ENCODE results near the gene PRDM9. TPM values are rescaled to one million over a fixed set of nuclear protein-coding genes. Genes with fewer than 3 reads are reported as not detected.

PRDM9 gene
- polyA plus RNA-seq, 1 of the 3 experiments (the other 2 are of a cell fraction), result not detected

DNA sequence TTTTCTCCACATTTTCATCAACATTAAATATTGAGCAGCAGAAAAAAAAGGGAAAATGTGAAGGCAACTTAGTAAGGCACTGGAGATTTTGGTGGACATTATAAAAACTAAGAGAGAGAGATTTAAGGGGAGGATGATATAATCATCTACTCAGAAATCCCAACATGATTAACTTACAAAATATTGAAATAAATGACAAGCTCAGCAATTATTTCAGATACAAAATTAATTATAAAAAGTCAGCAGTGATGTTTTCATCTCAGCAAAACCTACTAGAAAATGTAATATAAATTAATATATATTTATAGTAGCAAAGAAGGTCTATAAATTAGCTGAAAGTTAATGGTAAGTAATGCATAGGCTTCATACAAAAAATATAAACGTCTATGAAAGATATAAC is 30.8 kb upstream of the PRDM9 start:
- WGBS (ENCODE audit: low lambda C conversion rate), result 2% methylated on average over 1 of the region's 1 CpG
- CTCF ChIA-PET, result no interaction called here

More for the DNA sequence above, 30.8 kb upstream of the PRDM9 start:
- TF ChIP-seq NFIC (IDR thresholded peaks at IDR 0.05; ENCODE audit: borderline replicate concordance) (no peak), YY1 (IDR thresholded peaks at IDR 0.05; ENCODE audit: low read depth) (no peak), POLR2AphosphoS5 (IDR thresholded peaks at IDR 0.05; ENCODE audit: low read depth, low read length) (no peak), RAD21 (IDR thresholded peaks at IDR 0.05; ENCODE audit: low read length) (no peak), NRF1 (IDR thresholded peaks at IDR 0.05; ENCODE audit: low read depth, low read length) (no peak)
- TF ChIP-seq, protein P1, sequence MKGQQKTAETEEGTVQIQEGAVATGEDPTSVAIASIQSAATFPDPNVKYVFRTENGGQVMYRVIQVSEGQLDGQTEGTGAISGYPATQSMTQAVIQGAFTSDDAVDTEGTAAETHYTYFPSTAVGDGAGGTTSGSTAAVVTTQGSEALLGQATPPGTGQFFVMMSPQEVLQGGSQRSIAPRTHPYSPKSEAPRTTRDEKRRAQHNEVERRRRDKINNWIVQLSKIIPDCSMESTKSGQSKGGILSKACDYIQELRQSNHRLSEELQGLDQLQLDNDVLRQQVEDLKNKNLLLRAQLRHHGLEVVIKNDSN (IDR thresholded peaks at IDR 0.05; ENCODE audit: borderline replicate concordance, low read depth), result no peak
- TF ChIP-seq, protein P2, sequence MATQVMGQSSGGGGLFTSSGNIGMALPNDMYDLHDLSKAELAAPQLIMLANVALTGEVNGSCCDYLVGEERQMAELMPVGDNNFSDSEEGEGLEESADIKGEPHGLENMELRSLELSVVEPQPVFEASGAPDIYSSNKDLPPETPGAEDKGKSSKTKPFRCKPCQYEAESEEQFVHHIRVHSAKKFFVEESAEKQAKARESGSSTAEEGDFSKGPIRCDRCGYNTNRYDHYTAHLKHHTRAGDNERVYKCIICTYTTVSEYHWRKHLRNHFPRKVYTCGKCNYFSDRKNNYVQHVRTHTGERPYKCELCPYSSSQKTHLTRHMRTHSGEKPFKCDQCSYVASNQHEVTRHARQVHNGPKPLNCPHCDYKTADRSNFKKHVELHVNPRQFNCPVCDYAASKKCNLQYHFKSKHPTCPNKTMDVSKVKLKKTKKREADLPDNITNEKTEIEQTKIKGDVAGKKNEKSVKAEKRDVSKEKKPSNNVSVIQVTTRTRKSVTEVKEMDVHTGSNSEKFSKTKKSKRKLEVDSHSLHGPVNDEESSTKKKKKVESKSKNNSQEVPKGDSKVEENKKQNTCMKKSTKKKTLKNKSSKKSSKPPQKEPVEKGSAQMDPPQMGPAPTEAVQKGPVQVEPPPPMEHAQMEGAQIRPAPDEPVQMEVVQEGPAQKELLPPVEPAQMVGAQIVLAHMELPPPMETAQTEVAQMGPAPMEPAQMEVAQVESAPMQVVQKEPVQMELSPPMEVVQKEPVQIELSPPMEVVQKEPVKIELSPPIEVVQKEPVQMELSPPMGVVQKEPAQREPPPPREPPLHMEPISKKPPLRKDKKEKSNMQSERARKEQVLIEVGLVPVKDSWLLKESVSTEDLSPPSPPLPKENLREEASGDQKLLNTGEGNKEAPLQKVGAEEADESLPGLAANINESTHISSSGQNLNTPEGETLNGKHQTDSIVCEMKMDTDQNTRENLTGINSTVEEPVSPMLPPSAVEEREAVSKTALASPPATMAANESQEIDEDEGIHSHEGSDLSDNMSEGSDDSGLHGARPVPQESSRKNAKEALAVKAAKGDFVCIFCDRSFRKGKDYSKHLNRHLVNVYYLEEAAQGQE (IDR thresholded peaks at IDR 0.05; ENCODE audit: low read depth, low read length), result no peak
- TF ChIP-seq, protein P3, sequence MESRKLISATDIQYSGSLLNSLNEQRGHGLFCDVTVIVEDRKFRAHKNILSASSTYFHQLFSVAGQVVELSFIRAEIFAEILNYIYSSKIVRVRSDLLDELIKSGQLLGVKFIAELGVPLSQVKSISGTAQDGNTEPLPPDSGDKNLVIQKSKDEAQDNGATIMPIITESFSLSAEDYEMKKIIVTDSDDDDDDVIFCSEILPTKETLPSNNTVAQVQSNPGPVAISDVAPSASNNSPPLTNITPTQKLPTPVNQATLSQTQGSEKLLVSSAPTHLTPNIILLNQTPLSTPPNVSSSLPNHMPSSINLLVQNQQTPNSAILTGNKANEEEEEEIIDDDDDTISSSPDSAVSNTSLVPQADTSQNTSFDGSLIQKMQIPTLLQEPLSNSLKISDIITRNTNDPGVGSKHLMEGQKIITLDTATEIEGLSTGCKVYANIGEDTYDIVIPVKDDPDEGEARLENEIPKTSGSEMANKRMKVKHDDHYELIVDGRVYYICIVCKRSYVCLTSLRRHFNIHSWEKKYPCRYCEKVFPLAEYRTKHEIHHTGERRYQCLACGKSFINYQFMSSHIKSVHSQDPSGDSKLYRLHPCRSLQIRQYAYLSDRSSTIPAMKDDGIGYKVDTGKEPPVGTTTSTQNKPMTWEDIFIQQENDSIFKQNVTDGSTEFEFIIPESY (IDR thresholded peaks at IDR 0.05; ENCODE audit: borderline replicate concordance, low read depth), result no peak
- TF ChIP-seq, protein P4, sequence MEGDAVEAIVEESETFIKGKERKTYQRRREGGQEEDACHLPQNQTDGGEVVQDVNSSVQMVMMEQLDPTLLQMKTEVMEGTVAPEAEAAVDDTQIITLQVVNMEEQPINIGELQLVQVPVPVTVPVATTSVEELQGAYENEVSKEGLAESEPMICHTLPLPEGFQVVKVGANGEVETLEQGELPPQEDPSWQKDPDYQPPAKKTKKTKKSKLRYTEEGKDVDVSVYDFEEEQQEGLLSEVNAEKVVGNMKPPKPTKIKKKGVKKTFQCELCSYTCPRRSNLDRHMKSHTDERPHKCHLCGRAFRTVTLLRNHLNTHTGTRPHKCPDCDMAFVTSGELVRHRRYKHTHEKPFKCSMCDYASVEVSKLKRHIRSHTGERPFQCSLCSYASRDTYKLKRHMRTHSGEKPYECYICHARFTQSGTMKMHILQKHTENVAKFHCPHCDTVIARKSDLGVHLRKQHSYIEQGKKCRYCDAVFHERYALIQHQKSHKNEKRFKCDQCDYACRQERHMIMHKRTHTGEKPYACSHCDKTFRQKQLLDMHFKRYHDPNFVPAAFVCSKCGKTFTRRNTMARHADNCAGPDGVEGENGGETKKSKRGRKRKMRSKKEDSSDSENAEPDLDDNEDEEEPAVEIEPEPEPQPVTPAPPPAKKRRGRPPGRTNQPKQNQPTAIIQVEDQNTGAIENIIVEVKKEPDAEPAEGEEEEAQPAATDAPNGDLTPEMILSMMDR (IDR thresholded peaks at IDR 0.05), result no peak
- H3K9me2 ChIP-seq, result no peaks in the 10 kb centered on the region
- no peak overlapping the region for H3K9ac ChIP-seq
- POLR2A ChIA-PET, result no interaction called here
- no peak overlapping the region for H3K4me3 ChIP-seq (ENCODE audit: low read depth in 2 of 2, low read length in 1 of 2)
- no peak for DNase-seq
- no peaks in the 10 kb centered on the region for H3K36me3 ChIP-seq (replicated peaks in 1 of 2; ENCODE audit: control insufficient read depth in 1 of 2, insufficient read depth in 2 of 2, low read length in 1 of 2)
- no peaks in the 10 kb centered on the region for H3K4me1 ChIP-seq (ENCODE audit: control insufficient read depth in 1 of 2, insufficient read depth in 2 of 2, low read depth in 1 of 2, low read length in 1 of 2)
- no peaks in the 10 kb centered on the region for H3K27me3 ChIP-seq (ENCODE audit: insufficient read depth)
- H3F3A ChIP-seq (replicated peaks; ENCODE audit: insufficient read depth), result no peaks in the 10 kb centered on the region
- no peaks in the 10 kb centered on the region for H3K79me2 ChIP-seq (ENCODE audit: insufficient read depth)
- H3K4me2 ChIP-seq, result no peak overlapping the region
- H2AFZ ChIP-seq (ENCODE audit: low read depth), result no peak overlapping the region
- no peaks in the 10 kb centered on the region for H4K20me1 ChIP-seq (ENCODE audit: insufficient read depth)
- no peaks in the 10 kb centered on the region for H3K9me3 ChIP-seq
- no peak overlapping the region for H3K27ac ChIP-seq (ENCODE audit: low read depth in 2 of 2, low read length in 1 of 2)

Measured in SK-N-SH (cell line).